ENCODE measurements around the gene TRABD2B. TPM values are rescaled to one million over a fixed set of nuclear protein-coding genes. Genes with fewer than 3 reads are reported as not detected.

The TRABD2B gene
- total and polyA plus RNA-seq, 2 of the 13 experiments (the other 11 are each of a cell fraction or from before 2014, with no cell fraction given): 0.04 TPM; not detected in 1

GRCh38 chr1:47875831-47876586 is 121.2 kb downstream of the TRABD2B start (continued):
- TF ChIP-seq ZNF563 (CRISPR knock-in tag; IDR thresholded peaks at IDR 0.05) (peak; percentile 17; the same call in 1 of the 2 replicates), ZNF775 (CRISPR knock-in tag; IDR thresholded peaks at IDR 0.05; ENCODE audit: borderline replicate concordance) (no peak), RCOR2 (CRISPR knock-in tag; IDR thresholded peaks at IDR 0.05) (no peak), ZNF770 (CRISPR knock-in tag; IDR thresholded peaks at IDR 0.05) (peak; percentile 44; the same call in 1 of the 2 replicates), NFE2L1 (CRISPR knock-in tag; IDR thresholded peaks at IDR 0.05; ENCODE audit: borderline replicate concordance) (no peak), HNF1B (CRISPR knock-in tag; IDR thresholded peaks at IDR 0.05) (peak; percentile 72), TFE3 (CRISPR knock-in tag; IDR thresholded peaks at IDR 0.05) (peak; percentile 34; the same call in 1 of the 2 replicates), MEIS1 (CRISPR knock-in tag; IDR thresholded peaks at IDR 0.05; ENCODE audit: borderline replicate concordance) (no peak), ZNF224 (CRISPR knock-in tag; IDR thresholded peaks at IDR 0.05) (no peak), ZNF816 (CRISPR knock-in tag; IDR thresholded peaks at IDR 0.05; ENCODE audit: borderline replicate concordance) (peak; percentile 82; the same call in 1 of the 2 replicates), GTF3A (CRISPR knock-in tag; conservative IDR thresholded peaks at IDR 0.05) (no peak), DBP (CRISPR knock-in tag; IDR thresholded peaks at IDR 0.05; ENCODE audit: not compliant biosample characterization) (no peak), FOXA1 (IDR thresholded peaks at IDR 0.05) (no peak), FOXA1 (CRISPR knock-in tag; IDR thresholded peaks at IDR 0.05) (no peak), ZBTB26 (CRISPR knock-in tag; IDR thresholded peaks at IDR 0.05; ENCODE audit: borderline replicate concordance) (no peak), ZNF20 (CRISPR knock-in tag; IDR thresholded peaks at IDR 0.05) (no peak), MLLT10 (CRISPR knock-in tag; IDR thresholded peaks at IDR 0.05) (no peak), SNAI1 (CRISPR knock-in tag; IDR thresholded peaks at IDR 0.05; ENCODE audit: borderline replicate concordance) (no peak), ATF2 (CRISPR knock-in tag; IDR thresholded peaks at IDR 0.05) (no peak), NR0B2 (CRISPR knock-in tag; IDR thresholded peaks at IDR 0.05) (no peak)
